ENCODE measurements around the gene NRXN3.

DNA sequence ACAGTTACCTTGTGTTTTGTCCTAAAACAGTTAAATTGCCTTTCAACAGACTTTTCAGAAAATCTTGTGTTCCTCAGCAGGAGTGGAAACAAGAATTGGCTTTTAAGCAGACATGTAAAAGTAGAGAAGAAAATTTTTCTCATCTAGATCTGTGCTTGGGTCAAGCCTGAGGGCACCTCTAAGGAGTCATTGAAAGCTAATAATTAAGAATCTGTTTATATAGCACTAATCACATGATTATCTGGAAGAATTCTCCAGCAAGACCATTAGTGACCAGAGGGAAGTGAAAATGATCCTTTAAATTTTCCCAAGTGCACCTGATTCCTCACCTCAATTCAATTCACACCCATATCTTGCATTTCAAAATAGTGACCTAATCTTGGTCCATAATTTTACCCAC, 1746.1 kb downstream of the NRXN3 start:
- no peak for TF ChIP-seq RAD21 (IDR thresholded peaks at IDR 0.05; ENCODE audit: low read depth)
- no peak for TF ChIP-seq SP1 (IDR thresholded peaks at IDR 0.05; ENCODE audit: low read depth)
- TF ChIP-seq, protein P1, sequence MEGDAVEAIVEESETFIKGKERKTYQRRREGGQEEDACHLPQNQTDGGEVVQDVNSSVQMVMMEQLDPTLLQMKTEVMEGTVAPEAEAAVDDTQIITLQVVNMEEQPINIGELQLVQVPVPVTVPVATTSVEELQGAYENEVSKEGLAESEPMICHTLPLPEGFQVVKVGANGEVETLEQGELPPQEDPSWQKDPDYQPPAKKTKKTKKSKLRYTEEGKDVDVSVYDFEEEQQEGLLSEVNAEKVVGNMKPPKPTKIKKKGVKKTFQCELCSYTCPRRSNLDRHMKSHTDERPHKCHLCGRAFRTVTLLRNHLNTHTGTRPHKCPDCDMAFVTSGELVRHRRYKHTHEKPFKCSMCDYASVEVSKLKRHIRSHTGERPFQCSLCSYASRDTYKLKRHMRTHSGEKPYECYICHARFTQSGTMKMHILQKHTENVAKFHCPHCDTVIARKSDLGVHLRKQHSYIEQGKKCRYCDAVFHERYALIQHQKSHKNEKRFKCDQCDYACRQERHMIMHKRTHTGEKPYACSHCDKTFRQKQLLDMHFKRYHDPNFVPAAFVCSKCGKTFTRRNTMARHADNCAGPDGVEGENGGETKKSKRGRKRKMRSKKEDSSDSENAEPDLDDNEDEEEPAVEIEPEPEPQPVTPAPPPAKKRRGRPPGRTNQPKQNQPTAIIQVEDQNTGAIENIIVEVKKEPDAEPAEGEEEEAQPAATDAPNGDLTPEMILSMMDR (IDR thresholded peaks at IDR 0.05 in 2 of 3, conservative IDR thresholded peaks at IDR 0.05 in 1 of 3; ENCODE audit: borderline replicate concordance in 1 of 3, insufficient read depth in 1 of 3, low read depth in 2 of 3, low read length in 2 of 3): no peak
- TF ChIP-seq TCF7L2 (IDR thresholded peaks at IDR 0.05; ENCODE audit: borderline replicate concordance, extremely low read depth, insufficient read depth, insufficient read length): no peak

Measured in HCT116 (cell line).